Measurements from ENCODE around the gene CYP46A1.

The CYP46A1 gene

DNA sequence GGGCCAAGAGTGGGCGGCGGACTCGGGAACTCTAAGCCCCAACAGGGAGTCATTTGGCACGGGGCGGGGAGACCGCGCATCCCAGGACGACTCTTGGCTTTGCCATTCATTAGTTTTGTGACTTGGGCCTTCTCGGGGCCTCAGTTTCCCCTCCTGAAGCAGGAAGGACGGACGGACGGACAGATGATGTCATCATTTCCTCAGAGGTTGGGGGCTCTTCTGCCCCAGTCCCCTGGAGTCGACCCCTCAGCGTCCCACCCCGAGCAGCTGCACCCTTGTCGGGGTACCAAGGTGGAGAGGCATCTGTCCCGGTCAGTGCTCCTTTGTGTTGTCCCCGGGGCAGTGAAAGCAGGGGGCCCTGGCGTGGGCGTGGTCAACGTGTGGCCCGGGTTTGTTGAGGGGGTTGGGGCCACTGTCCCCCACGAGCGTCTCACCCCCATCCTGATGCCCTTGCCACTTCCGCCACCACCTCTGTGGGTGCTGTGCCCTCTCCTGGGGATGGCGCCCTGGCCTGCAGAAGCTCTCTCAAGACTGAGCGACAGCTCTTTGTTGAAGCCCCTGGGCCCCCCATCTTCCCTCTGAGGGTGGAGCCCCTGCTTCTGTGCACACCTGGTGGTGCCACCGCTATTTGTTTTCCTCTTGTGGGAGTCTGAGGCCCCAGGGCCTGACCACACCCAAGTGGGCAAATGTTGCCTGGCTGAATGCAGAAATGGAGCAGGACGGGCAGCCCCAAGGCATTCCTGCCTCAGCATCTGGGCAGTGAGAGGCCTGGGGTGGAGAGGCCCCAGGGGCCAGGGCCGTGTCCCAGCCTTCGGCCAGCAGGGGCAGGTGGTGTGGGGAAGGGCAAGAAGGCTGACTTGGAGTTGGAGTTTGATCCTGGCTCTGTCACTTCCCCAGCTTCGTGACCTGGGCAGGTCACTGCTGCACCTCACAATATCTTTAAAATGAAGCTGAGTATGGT, 38.3 kb upstream of the CYP46A1 start:
- DNase-seq (ENCODE audit: low read depth, low spot score): no peak
- peaks cover 5% of the 10 kb centered on the region; the same call in 1 of the 2 replicates for H3K27me3 ChIP-seq (ENCODE audit: control insufficient read depth, insufficient read depth, low read length)
- H3K4me1 ChIP-seq (ENCODE audit: control insufficient read depth, insufficient read depth, low read length): peaks cover 4% of the 10 kb centered on the region
- no peaks in the 10 kb centered on the region for H3K9me3 ChIP-seq (ENCODE audit: control insufficient read depth, insufficient read depth, low read length)
- H3K36me3 ChIP-seq (ENCODE audit: control insufficient read depth, insufficient read depth, low read length): no peaks in the 10 kb centered on the region
- H3K27ac ChIP-seq (ENCODE audit: low read length): no peak overlapping the region
- no CpG with 5 or more reads among the region's 32 CpGs for WGBS (ENCODE audit: insufficient coverage, insufficient read length)
- peak overlapping the region; percentile 49; the same call in 1 of the 2 replicates for H3K4me3 ChIP-seq (ENCODE audit: low read length)

- no CpG with 5 or more reads among the region's 7 CpGs for WGBS (ENCODE audit: insufficient coverage, insufficient read length)
- H3K36me3 ChIP-seq (ENCODE audit: control insufficient read depth, insufficient read depth, low read length): no peaks in the 10 kb centered on the region
- H3K4me1 ChIP-seq (ENCODE audit: control insufficient read depth, insufficient read depth, low read length): peaks cover 4% of the 10 kb centered on the region
- H3K9me3 ChIP-seq (ENCODE audit: control insufficient read depth, insufficient read depth, low read length): no peaks in the 10 kb centered on the region
- DNase-seq (ENCODE audit: low read depth, low spot score): no peak
- no peak overlapping the region for H3K27ac ChIP-seq (ENCODE audit: low read length)
- no peak overlapping the region for H3K4me3 ChIP-seq (ENCODE audit: low read length)
- H3K27me3 ChIP-seq (ENCODE audit: control insufficient read depth, insufficient read depth, low read length): peaks cover 5% of the 10 kb centered on the region; the same call in 1 of the 2 replicates
Measured at GRCh38 chr14:99647411-99647810, 36.7 kb upstream of the CYP46A1 start.

GRCh38 chr14:99648027-99648784, 35.9 kb upstream of the CYP46A1 start:
- DNase-seq (ENCODE audit: low read depth, low spot score): no peak
- peaks cover 4% of the 10 kb centered on the region for H3K4me1 ChIP-seq (ENCODE audit: control insufficient read depth, insufficient read depth, low read length)
- H3K27me3 ChIP-seq (ENCODE audit: control insufficient read depth, insufficient read depth, low read length): peaks cover 5% of the 10 kb centered on the region; the same call in 1 of the 2 replicates
- H3K27ac ChIP-seq (ENCODE audit: low read length): no peak overlapping the region
- no peak overlapping the region for H3K4me3 ChIP-seq (ENCODE audit: low read length)
- no peaks in the 10 kb centered on the region for H3K9me3 ChIP-seq (ENCODE audit: control insufficient read depth, insufficient read depth, low read length)
- H3K36me3 ChIP-seq (ENCODE audit: control insufficient read depth, insufficient read depth, low read length): no peaks in the 10 kb centered on the region
- no CpG with 5 or more reads among the region's 8 CpGs for WGBS (ENCODE audit: insufficient coverage, insufficient read length)

DNA sequence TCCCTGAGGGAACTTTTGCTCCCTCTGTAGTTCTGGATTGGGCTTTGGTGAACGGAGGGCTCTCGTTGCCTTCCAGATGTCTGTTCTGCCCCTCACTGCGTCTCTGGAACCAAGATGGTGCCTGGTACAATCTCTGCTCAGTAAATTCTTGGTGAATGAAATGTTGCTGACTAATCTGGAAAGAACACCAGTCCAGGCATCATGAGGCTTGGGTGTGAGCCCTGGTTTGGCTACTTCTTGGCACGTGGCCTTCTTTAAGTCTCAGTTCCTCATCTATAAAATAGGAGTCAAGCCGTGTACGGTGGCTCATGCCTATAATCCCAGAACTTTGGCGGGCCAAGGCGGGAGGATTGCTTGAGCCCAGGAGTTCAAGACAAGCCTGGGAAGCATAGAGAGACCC, 34.9 kb upstream of the CYP46A1 start:
- Histone ChIP-seq H3K36me3 (ENCODE audit: control insufficient read depth, insufficient read depth, low read length) (no peaks in the 10 kb centered on the region), H3K4me1 (ENCODE audit: control insufficient read depth, insufficient read depth, low read length) (peaks cover 3% of the 10 kb centered on the region; the same call in 1 of the 2 replicates), H3K9me3 (ENCODE audit: control insufficient read depth, insufficient read depth, low read length) (no peaks in the 10 kb centered on the region), H3K27ac (ENCODE audit: low read length) (no peak overlapping the region), H3K27me3 (ENCODE audit: control insufficient read depth, insufficient read depth, low read length) (peaks cover 2% of the 10 kb centered on the region; the same call in 1 of the 2 replicates), H3K4me3 (ENCODE audit: low read length) (no peak overlapping the region)
- WGBS (ENCODE audit: insufficient coverage, insufficient read length): no CpG with 5 or more reads among the region's 8 CpGs
- DNase-seq (ENCODE audit: low read depth, low spot score): no peak

GRCh38 chr14:99649643-99650042, 34.5 kb upstream of the CYP46A1 start:
- no peak for DNase-seq (ENCODE audit: low read depth, low spot score)
- H3K4me1 ChIP-seq (ENCODE audit: control insufficient read depth, insufficient read depth, low read length): peaks cover 3% of the 10 kb centered on the region; the same call in 1 of the 2 replicates
- H3K9me3 ChIP-seq (ENCODE audit: control insufficient read depth, insufficient read depth, low read length): no peaks in the 10 kb centered on the region
- no CpG with 5 or more reads among the region's 8 CpGs for WGBS (ENCODE audit: insufficient coverage, insufficient read length)
- H3K27me3 ChIP-seq (ENCODE audit: control insufficient read depth, insufficient read depth, low read length): peaks cover 2% of the 10 kb centered on the region; the same call in 1 of the 2 replicates
- H3K36me3 ChIP-seq (ENCODE audit: control insufficient read depth, insufficient read depth, low read length): no peaks in the 10 kb centered on the region
- H3K27ac ChIP-seq (ENCODE audit: low read length): no peak overlapping the region
- no peak overlapping the region for H3K4me3 ChIP-seq (ENCODE audit: low read length)

DNA sequence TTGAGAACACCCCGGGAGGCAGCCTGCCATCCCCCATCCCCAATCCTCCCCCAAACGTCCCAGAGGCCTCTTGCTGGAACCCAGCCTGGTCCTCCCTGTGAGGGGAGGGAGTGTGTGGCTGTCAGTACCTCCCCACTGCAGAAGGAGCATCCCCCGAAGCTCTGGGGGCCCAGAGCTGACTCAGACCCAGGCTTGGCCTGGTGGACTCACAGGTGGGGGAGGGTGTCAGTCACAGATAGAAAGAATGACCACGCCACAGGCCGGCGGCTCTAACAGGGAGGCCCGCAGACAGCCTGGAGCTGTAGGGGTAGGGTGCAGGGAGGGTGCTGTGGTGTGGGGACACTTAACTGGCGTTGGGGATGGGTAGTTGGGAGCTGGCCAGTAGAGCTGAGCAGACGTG, 33.9 kb upstream of the CYP46A1 start:
- DNase-seq (ENCODE audit: low read depth, low spot score): no peak
- Histone ChIP-seq H3K4me1 (ENCODE audit: control insufficient read depth, insufficient read depth, low read length) (peaks cover 3% of the 10 kb centered on the region; the same call in 1 of the 2 replicates), H3K27ac (ENCODE audit: low read length) (no peak overlapping the region), H3K36me3 (ENCODE audit: control insufficient read depth, insufficient read depth, low read length) (no peaks in the 10 kb centered on the region), H3K27me3 (ENCODE audit: control insufficient read depth, insufficient read depth, low read length) (peaks cover 2% of the 10 kb centered on the region; the same call in 1 of the 2 replicates), H3K4me3 (ENCODE audit: low read length) (no peak overlapping the region), H3K9me3 (ENCODE audit: control insufficient read depth, insufficient read depth, low read length) (no peaks in the 10 kb centered on the region)
- no CpG with 5 or more reads among the region's 9 CpGs for WGBS (ENCODE audit: insufficient coverage, insufficient read length)

GRCh38 chr14:99651953-99652746, 31.9 kb upstream of the CYP46A1 start:
- WGBS (ENCODE audit: insufficient coverage, insufficient read length): no CpG with 5 or more reads among the region's 32 CpGs
- Histone ChIP-seq H3K36me3 (ENCODE audit: control insufficient read depth, insufficient read depth, low read length) (no peaks in the 10 kb centered on the region), H3K9me3 (ENCODE audit: control insufficient read depth, insufficient read depth, low read length) (no peaks in the 10 kb centered on the region), H3K27ac (ENCODE audit: low read length) (no peak overlapping the region), H3K4me3 (ENCODE audit: low read length) (no peak overlapping the region), H3K4me1 (ENCODE audit: control insufficient read depth, insufficient read depth, low read length) (no peaks in the 10 kb centered on the region), H3K27me3 (ENCODE audit: control insufficient read depth, insufficient read depth, low read length) (no peaks in the 10 kb centered on the region)
- DNase-seq (ENCODE audit: low read depth, low spot score): no peak

GRCh38 chr14:99654235-99654985, 29.7 kb upstream of the CYP46A1 start:
- WGBS (ENCODE audit: insufficient coverage, insufficient read length): no CpG with 5 or more reads among the region's 7 CpGs
- no peak for DNase-seq (ENCODE audit: low read depth, low spot score)
- peaks cover 3% of the 10 kb centered on the region; the same call in 1 of the 2 replicates for H3K27me3 ChIP-seq (ENCODE audit: control insufficient read depth, insufficient read depth, low read length)

DNA sequence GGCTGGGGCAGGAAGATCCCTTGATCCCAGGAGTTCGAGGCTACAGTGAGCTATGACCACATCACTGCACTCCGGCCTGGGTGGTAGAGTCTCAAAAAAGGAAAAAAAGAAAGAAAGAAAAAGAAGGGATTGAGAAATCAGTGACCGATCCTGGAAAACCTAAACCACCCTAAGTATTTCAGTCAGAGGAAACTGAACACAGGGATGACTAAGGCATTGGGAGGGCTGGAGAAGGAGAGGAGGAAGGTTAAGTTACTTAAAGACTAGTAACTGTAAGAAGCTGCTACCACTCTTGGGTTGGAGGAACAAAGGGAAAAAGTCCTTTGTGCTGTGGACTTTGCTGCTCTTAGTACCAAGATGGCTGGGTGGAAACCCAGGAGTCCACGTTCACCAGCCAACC, 28.6 kb upstream of the CYP46A1 start:
- no peak overlapping the region for H3K27ac ChIP-seq (ENCODE audit: low read length)
- no peak for DNase-seq (ENCODE audit: low read depth, low spot score)
- no peaks in the 10 kb centered on the region for H3K9me3 ChIP-seq (ENCODE audit: control insufficient read depth, insufficient read depth, low read length)
- no CpG with 5 or more reads among the region's 4 CpGs for WGBS (ENCODE audit: insufficient coverage, insufficient read length)
- H3K27me3 ChIP-seq (ENCODE audit: control insufficient read depth, insufficient read depth, low read length): peaks cover 5% of the 10 kb centered on the region; the same call in 1 of the 2 replicates
- H3K4me3 ChIP-seq (ENCODE audit: low read length): no peak overlapping the region
- H3K36me3 ChIP-seq (ENCODE audit: control insufficient read depth, insufficient read depth, low read length): no peaks in the 10 kb centered on the region
- H3K4me1 ChIP-seq (ENCODE audit: control insufficient read depth, insufficient read depth, low read length): peaks cover 2% of the 10 kb centered on the region

More at GRCh38 chr14:99654235-99654985, 29.7 kb upstream of the CYP46A1 start:
- no peak overlapping the region for H3K4me3 ChIP-seq (ENCODE audit: low read length)
- H3K27ac ChIP-seq (ENCODE audit: low read length): no peak overlapping the region
- no peaks in the 10 kb centered on the region for H3K36me3 ChIP-seq (ENCODE audit: control insufficient read depth, insufficient read depth, low read length)
- H3K4me1 ChIP-seq (ENCODE audit: control insufficient read depth, insufficient read depth, low read length): no peaks in the 10 kb centered on the region
- no peaks in the 10 kb centered on the region for H3K9me3 ChIP-seq (ENCODE audit: control insufficient read depth, insufficient read depth, low read length)
